ENCODE results near the gene INTS6.

DNA sequence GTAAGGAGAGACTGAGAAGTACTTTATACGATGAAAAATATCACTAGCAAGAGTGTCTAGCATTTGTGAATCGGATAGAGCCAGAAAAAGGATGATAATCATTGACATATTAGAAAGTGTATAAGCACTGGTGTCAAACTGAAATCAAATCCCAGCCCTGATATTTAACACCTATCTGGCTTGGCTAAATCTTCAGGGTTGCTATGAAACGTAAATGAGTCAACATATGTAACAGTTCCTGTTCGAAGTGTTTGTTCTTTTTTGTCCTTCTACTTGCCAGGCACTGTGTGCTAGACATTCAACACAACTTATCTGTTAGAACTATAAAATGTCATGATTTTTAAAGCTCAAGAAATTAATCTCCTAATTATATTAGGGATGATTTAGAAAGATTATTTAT lies 72.6 kb downstream of the INTS6 start:
- TF ChIP-seq, protein P1, sequence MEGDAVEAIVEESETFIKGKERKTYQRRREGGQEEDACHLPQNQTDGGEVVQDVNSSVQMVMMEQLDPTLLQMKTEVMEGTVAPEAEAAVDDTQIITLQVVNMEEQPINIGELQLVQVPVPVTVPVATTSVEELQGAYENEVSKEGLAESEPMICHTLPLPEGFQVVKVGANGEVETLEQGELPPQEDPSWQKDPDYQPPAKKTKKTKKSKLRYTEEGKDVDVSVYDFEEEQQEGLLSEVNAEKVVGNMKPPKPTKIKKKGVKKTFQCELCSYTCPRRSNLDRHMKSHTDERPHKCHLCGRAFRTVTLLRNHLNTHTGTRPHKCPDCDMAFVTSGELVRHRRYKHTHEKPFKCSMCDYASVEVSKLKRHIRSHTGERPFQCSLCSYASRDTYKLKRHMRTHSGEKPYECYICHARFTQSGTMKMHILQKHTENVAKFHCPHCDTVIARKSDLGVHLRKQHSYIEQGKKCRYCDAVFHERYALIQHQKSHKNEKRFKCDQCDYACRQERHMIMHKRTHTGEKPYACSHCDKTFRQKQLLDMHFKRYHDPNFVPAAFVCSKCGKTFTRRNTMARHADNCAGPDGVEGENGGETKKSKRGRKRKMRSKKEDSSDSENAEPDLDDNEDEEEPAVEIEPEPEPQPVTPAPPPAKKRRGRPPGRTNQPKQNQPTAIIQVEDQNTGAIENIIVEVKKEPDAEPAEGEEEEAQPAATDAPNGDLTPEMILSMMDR (conservative IDR thresholded peaks at IDR 0.05; ENCODE audit: low read depth, low read length): no peak
- no peak for TF ChIP-seq EZH2 (IDR thresholded peaks at IDR 0.05; ENCODE audit: low read length, unreplicated experiment)

All from PC-3 (cell line).